Measurements from ENCODE around the gene TEX10.

DNA sequence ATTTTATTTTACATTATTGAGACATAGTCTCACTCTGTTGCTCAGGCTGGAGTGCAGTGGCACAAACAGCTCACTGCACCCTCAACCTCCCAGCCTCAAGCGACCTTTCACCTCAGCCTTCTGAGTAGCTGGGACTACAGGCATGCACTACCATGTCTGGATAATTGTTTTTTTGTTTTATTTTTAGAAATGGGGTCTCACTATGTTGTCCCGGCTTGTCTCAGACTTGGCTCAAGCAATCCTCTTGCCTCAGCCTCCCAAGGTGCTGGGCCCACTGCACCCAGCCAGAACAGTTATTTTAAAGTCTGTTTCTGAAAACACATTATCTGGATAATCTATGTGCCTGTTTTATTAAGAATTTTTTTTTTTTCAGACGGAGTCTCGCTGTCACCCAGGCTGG is 62.0 kb downstream of the TEX10 start:
- TF ChIP-seq, protein P1, sequence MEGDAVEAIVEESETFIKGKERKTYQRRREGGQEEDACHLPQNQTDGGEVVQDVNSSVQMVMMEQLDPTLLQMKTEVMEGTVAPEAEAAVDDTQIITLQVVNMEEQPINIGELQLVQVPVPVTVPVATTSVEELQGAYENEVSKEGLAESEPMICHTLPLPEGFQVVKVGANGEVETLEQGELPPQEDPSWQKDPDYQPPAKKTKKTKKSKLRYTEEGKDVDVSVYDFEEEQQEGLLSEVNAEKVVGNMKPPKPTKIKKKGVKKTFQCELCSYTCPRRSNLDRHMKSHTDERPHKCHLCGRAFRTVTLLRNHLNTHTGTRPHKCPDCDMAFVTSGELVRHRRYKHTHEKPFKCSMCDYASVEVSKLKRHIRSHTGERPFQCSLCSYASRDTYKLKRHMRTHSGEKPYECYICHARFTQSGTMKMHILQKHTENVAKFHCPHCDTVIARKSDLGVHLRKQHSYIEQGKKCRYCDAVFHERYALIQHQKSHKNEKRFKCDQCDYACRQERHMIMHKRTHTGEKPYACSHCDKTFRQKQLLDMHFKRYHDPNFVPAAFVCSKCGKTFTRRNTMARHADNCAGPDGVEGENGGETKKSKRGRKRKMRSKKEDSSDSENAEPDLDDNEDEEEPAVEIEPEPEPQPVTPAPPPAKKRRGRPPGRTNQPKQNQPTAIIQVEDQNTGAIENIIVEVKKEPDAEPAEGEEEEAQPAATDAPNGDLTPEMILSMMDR (IDR thresholded peaks at IDR 0.05; ENCODE audit: poor library complexity, severe bottlenecking): no peak
- TF ChIP-seq RAD21 (conservative IDR thresholded peaks at IDR 0.05) (no peak), REST (IDR thresholded peaks at IDR 0.05; ENCODE audit: borderline replicate concordance) (no peak), SMC3 (conservative IDR thresholded peaks at IDR 0.05; ENCODE audit: poor library complexity) (no peak)
